ENCODE results near the gene GPRASP3.
A peak's percentile ranks its signal among the peaks of the same experiment; 100 is the strongest.
"Not testable (repeated sequence)": the region's sequence is repeated elsewhere in the genome, so short reads cannot be mapped to it uniquely, and the experiment has no call there.

Gene GPRASP3, protein sequence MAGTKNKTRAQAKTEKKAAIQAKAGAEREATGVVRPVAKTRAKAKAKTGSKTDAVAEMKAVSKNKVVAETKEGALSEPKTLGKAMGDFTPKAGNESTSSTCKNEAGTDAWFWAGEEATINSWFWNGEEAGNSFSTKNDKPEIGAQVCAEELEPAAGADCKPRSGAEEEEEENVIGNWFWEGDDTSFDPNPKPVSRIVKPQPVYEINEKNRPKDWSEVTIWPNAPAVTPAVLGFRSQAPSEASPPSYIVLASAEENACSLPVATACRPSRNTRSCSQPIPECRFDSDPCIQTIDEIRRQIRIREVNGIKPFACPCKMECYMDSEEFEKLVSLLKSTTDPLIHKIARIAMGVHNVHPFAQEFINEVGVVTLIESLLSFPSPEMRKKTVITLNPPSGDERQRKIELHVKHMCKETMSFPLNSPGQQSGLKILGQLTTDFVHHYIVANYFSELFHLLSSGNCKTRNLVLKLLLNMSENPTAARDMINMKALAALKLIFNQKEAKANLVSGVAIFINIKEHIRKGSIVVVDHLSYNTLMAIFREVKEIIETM

DNA sequence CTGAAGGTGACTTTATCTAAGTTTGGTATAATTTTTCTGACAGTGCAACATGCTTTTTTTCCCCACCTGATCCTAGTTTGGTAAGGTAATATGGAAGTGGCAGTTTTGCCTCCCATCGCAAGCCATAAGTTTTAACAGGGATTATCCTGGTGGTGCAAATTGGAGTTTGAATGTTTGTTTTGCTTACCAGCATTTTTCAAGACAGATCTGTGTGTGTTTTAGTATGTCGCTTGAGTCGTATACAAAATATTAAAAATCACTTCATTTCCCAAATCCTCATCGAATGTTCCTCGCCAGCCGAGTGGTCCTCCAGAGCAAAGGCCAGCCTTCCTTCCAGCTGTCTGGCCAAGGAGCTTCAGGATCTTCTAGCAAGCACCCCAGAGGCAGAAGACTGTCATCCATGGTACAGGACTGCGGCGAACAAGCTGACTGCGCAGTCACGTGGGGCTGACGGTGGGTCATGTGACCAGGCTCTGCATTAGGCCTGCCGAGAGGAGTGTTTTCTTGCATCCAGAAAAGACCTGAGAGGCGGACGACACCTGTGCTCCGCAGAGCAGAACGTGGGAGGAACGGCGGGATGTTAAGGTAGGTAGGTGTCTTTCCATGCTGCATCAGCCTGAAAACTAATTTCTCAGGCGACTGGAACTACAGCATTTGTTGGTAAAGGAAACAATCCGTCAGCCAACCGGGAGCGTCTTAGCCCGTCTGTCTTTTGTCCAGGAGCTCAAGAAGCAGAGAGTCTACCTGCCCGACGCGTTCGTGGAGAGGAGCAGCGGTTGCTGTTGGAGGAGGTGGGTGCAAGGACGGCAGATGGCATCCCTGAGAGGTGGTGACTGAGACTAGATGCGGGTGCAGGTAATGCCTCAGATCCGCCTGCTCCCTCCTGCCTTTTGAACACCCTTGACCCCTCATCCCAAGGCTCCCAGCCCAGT, at the start of gene GPRASP3:
GPRASP3 (plus strand) TSS at position 507 of the 932 bp plus-strand sequence. CDS start 28,253 bp downstream, outside the sequence.
- peak; percentile 41 for DNase-seq (ENCODE audit: low spot score)

DNA sequence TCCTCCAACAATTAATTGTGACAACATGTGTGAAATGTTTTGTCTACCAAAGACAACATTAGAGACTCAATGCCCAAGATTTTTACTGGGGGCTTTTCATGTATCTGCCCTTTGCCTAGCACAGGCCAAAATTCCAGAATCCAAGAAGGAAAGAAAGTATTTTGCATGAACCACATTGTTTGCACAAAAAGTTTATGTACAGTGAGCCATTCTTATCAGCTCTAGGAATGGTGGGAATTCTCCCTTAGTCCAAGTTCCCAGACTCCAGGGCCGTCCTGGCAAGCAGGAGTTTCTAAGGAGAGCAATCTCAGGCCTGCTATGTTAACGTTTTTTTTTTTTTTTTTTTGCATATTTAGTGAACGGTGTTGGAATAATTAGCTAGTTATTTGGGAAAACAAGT, 47.7 kb upstream of the GPRASP3 start:
- DNase-seq (ENCODE audit: low spot score), result no peak

DNA sequence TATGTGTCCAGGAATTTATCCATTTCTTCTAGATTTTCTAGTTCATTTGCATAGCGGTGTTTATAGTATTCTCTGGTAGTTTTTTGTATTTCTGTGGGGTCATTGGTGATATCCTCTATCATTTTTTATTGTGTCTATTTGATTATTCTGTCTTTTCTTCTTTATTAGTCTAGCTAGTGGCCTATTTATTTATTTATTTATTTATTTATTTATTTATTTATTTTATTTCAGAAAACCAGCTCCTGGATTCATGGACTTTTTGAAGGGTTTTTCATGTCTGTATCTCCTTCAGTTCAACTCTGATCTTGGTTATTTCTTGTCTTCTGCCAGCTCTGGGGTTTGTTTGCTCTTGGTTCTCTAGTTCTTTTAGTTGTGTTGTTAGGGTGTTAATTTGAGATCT, 43.1 kb upstream of the GPRASP3 start:
- DNase-seq (ENCODE audit: low spot score), result not testable (repeated sequence)

DNA sequence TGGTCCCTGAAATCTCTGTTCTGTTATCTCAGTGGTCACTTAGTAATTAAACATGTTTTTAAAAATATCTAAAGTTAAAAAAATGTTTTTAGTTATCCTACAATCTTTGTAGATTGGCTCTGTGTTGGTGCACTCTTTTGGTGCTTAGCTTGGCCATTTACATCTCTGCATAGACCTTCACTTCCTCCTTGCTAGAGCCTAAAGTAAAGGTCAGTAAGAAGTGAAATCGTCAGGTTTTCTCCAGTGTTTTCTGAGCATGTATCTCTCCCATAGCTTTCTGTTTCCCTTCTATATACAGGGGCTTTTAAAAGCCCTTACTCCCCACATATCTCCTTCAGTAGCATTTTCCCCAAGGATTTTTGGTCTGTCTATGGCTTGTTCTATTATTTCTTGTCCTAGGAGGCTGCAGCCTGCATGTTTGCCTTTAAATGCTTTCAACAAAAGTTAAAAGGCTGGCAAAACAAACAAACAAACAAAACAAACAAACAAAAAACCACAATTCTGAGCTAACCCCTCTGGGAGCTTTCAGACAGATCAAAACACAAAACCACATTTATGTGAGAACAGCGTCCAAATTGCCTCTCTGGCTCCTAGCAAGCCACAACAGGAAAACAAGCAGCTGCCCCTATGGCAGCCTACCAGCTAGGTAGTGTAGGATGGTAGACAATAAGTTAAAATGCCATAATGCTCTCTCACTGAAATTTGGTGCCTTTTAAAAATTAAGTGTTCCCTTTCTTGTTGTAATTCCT, 35.6 kb upstream of the GPRASP3 start:
- DNase-seq (ENCODE audit: low spot score), result no peak

DNA sequence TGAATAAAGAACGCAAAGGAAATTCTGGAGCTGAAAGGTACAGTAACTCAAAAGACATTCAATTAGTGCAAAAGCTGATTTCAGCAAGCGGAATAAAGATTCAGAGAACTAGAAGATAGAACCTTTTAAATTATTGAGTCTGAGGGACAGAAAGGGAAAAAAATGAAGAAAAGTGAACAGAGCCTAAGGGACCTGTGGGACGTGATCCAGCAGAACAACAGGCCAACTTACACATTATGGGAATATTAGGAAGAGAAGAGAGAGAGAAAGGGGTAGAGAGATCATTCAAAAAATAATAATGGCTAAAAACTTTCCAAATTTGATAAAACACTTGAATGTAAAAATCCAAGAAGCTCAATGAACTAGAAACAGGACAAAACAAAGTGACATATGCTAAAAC, 25.8 kb upstream of the GPRASP3 start:
- no peak for DNase-seq (ENCODE audit: low spot score)

DNA sequence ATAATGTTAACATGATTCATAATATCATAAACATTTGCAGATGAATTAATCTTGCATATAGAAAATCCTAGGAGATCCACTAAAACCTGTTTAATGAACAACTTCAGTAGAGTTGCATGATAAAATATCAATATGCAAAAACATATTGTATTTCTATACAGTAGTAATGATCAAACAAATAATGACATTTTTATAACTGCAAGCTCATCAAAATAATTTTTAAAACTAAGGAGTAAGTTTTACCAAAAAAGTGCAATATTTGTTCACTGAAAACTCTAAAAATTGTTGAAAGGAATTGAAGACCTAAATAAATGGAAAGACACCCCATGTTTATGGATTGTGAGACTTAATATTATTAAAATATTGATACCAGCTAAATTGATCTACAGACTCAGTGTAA, 24.2 kb upstream of the GPRASP3 start:
- DNase-seq (ENCODE audit: low spot score), result no peak

DNA sequence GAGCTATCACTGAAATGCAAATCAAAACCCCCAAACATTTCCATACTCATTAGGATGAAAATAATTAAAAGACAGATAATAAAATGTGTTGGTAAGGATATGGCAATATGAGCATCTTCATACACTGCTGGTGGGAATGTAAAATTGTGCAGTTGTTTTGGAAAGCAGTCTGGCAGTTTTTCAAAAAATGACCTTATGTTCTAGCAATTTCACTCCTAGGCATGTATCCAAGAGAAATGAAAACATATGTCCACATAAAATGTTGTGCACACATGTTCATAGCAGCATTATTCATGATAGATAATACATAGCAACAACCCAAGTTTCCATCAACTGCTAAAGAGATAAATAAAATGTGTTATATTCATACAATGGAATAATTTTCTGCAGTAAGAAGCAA, 23.0 kb upstream of the GPRASP3 start:
- DNase-seq (ENCODE audit: low spot score), result no peak

DNA sequence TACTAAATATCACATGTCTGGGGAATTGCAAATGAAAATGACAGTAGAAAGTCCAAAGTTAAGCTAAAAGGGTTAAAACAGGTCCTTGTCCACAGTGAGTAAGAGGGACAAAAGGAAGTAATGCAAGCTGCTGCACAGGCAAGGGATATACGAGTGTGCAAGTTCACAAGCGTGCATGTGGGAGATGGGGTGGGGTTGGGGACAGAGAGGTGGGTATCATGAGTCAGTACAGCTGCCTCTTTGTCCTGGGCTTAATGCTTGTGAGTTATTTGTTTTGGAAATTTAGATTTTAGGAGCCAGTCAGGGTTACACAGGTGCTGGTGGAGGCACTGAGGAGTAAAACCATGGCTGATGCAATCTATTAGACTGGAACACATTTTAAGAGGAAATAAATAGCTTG, 11.6 kb upstream of the GPRASP3 start:
- no peak for DNase-seq (ENCODE audit: low spot score)

DNA sequence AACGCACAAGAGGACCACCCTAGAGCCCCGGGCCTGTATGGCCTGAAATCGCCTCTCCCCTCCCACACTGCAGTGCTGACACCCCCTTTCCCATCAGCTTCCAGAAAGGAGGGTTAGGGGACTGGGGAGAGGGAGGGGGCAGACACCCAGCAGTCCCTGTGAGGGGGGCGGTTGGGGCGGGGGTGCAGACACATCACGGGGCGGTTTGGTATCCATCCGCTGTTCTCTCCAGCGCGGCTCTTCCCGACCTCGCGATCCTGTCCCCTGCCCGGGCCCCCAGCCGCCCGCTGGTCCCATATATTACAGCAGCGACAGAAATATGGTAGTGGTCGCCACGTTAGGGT, 8.7 kb upstream of the GPRASP3 start:
- DNase-seq (ENCODE audit: low spot score), result no peak

DNA sequence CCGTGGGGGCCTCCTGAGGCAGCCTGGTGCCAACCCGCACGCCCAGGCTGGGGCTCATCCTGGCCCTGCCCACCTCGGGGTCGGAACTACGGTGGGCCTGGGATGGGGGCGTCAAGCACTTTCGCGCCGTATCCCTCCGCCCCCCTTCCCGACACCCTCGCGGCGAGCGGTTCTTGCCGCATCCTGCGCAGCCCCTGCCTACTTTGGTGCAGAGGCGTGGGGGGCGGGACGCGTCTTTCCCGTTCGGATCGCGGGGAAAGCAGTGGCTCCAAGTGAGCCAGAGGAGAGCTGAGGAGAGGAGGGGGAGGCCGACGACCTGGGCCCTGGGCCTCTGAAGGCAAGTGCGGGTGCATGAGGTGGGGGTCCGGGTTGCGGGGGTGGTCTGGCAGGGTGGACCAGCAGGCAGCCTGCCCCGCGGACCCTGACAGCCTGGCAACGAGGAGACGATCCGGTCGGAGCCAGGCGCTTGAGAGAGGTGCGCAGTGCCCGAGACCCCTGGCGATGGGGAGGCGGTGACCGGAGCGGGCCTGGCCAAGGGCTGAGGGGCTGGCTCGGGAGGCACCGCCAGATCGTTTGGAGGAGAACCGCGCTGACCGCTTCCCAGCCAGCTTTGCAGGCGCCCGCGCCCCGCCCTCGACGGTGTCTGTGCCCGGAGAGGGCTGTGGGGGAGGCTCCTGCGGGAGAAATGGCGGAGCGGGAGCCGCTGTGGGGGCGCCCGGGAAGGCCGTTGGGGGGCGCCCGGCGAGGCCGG, 8.2 kb upstream of the GPRASP3 start, which contains the start of gene GPRASP2:
GPRASP2 (plus strand) TSS at position 233 of the 751 bp plus-strand sequence. CDS start 2,422 bp downstream, outside the sequence.
- peak; percentile 14 for DNase-seq (ENCODE audit: low spot score)

DNA sequence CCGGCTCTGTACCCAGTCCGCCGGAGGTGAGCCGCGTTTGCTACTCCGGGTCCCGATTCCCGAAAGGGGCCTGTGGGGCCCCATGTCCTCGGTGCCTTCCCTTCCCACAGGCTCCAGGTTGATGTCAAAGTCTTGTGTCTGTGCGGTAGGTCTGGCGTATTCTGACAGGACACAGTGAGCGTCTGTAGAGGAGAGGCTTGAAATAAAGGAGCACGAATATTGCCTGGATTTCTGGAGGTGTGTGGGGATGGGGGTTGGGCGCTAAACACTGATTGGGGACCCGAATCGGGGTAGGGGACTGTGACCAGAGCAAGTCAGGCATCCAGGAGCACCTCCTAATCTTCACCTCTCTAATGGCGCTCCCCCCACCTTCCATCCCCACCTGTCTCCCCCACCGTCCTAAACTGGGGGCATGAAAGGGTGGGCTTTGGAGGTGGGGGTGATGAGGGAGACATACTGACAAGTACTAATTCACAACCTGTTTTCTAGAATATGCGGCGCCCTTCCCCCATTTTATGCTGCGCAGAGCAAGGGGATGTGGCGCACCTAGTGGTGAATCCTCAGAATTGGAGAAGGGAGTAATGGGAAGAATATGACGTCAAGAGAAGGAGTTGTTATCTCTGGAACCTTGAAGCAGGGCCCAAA, 7.4 kb upstream of the GPRASP3 start:
- peak; percentile 20 for DNase-seq (ENCODE audit: low spot score)

DNA sequence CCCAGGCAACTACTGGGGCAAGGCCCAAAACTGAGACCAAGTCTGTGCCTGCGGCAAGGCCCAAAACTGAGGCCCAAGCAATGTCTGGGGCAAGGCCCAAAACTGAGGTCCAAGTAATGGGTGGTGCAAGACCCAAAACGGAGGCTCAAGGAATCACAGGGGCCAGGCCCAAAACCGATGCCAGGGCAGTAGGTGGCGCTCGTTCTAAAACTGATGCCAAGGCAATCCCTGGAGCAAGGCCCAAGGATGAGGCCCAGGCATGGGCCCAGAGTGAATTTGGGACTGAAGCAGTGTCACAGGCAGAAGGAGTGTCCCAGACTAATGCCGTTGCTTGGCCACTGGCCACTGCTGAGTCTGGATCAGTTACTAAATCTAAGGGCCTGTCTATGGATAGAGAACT, 5.5 kb upstream of the GPRASP3 start:
- no peak for DNase-seq (ENCODE audit: low spot score)

DNA sequence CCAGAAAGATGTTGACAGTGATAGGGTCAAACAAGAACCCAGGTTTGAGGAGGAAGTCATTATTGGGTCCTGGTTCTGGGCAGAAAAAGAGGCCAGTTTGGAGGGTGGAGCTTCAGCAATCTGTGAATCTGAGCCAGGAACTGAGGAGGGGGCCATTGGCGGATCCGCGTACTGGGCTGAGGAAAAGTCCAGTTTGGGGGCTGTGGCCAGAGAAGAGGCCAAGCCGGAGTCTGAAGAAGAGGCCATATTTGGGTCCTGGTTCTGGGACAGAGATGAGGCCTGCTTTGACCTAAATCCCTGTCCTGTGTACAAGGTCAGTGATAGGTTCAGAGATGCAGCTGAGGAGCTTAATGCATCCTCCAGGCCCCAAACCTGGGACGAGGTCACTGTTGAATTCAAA, 4.6 kb upstream of the GPRASP3 start:
- no peak for DNase-seq (ENCODE audit: low spot score)

DNA sequence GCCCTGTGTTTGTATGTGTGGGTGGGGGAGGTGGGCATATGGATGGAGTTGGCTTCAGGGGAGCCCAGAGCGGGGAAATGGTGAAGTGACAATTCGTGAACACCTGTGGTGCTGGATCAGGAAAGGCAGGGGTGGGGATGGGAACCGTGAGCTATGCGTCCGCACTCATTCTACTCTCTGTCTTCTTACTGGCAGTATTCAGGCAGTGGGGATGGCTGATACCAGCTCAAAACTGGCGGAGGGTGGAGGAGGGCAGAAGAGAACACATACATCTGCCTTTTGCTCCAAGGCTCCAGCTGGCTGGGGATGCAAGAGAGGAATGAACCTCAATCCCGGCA, 595 bp downstream of the GPRASP3 start:
- DNase-seq (ENCODE audit: low spot score), result not testable (repeated sequence)

DNA sequence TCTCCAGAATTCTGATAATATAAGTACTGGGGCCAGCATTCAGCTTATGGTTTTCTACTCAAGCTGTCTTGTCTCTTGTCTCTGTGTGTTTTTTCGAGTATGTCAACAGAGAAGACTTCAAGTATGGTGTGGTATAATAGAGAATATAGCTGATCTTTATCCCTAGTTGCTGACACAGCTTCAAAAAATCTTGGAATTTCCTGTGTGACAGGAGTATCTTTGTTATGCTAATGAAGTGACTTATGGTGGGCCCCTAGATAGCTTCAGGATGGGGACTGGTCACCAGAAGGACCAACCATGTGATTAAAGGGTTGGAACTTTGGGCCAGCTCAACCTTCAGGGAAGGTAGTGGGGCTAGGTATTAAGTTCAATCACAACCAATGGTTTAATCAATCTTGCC, 2.9 kb downstream of the GPRASP3 start:
- no peak for DNase-seq (ENCODE audit: low spot score)

DNA sequence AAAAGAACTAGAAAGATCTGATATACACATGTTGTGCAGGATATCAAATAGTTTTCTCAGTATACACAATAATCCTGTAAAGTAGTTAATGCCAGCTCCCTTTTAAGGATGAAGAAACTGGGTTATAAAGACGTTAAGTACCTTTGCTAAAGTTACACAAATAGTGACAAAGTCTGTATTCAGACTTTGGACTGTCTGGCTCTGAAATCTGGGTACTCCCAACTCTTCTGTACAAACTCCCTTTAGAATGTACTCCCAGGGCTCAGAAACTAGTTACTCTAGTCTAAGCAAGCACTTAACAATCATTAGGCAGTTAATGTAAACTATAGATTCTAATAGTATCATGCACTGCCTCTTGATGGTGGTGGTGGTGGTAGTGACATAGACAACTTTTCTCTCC, 7.2 kb downstream of the GPRASP3 start:
- DNase-seq (ENCODE audit: low spot score), result no peak

DNA sequence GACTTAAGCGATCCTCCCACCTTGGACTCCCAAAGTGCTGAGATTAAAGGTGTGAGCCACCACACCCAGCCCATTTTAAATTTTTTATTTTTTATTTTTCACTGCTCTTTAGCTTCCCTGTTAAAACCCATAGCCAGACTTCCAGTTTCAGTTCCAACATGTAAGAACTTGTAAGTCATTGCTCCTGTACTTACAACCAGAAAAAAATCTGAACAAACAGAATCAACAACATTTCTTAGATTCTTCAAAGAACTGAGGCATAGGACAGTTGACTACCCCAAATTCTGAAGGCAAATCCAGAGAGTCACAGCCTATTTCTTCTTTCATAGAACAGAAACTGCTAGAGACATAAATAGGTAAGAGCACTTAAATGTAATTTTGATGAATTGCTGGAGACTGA, 8.1 kb downstream of the GPRASP3 start:
- DNase-seq (ENCODE audit: low spot score), result no peak

DNA sequence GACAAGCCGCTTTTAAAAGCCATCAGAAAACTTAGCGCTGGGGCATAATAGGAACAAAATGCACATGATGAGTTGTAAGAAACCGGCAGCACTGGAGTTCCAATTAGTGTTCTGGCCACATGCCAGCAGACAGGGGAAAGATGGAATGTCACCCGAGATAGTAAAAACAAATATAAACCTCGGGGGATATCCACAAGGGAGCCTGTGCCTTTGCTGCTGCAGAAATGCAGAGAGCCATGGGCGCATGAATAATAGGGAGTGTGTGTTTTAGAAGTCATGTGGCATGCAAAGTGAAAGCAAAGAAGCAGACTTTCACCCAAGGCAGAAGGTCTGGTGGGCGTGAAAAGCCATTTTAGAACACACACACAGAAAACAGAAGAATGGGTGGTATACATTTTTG, 19.1 kb downstream of the GPRASP3 start:
- DNase-seq (ENCODE audit: low spot score), result no peak

DNA sequence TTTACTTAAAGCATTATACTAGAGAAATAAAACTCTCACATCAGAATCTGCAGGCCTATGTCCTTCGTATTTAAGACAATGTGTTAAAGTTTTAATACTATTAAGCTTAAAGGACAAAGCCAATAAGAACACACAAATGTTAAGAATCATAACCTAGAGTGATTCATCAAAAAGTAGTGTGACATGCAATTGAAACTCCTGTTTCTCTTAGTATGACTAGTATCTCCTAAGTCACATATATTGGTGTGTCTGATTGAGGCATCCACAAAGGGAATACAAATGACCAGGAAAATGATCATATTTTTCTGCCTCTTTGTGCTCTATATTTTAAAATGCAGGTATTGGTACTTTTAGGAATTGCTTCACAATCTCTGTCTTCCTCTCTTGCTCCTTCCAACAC, 23.8 kb downstream of the GPRASP3 start:
- DNase-seq (ENCODE audit: low spot score), result no peak

DNA sequence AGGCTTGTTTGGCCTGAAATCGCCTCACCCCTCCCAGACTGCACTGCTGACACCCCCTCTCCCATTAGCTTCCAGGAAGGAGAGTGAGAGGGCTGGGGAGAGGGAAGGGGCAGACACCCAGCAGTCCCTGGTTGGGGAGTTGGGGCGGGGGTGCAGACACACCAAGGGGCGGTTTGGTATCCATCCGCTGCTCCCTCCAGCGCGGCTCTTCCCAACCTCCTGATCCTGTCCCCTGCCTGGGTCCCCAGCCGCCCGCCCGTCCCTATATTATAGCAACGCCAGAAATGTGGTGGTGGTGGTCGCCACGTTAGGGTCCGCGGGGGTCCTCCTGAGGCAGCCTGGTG, 24.9 kb downstream of the GPRASP3 start:
- no peak for DNase-seq (ENCODE audit: low spot score)

Measured in HuH-7.5 (cell line).